ENCODE data around the gene THRB.

- TF ChIP-seq EZH2 (IDR thresholded peaks at IDR 0.05; ENCODE audit: borderline replicate concordance, low read length), result no peak
- TF ChIP-seq CTCF (IDR thresholded peaks at IDR 0.05; ENCODE audit: low read length), result no peak
These were observed 31.9 kb downstream of the THRB start for GRCh38 chr3:24462737-24463136.
